ENCODE results near the gene NUDT14.

DNA sequence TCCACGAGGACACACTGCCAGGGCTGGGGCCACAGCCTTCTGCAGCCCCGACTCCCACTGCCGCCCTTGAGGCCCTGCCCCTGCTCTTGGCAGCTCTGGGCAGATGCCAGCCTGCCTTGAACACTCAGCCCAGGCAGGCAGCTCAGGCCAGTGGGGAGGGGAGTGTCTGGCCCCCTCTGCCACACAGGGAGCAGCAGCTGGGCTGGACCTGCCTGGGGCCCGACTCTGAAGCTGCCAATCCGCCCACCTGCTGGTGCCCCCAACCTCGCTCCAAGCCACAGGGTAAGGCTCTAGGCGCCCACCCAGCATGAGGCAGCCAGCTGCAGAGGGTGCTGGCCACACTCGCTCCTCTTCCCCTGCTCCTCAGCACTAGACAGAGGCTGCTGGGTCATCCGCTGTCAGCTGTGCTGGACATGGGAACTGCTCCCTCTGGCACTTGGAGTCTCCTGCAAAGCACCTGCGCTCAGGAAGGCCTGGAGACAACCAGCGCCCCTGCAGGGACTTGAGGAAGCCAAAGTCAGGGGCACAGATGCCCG, 24.6 kb upstream of the NUDT14 start:
- no peak for TF ChIP-seq ZNF274 (IDR thresholded peaks at IDR 0.05; ENCODE audit: low read depth, low read length)
- no peak for TF ChIP-seq YY1 (IDR thresholded peaks at IDR 0.05; ENCODE audit: insufficient read depth, insufficient read length)
- no peak for TF ChIP-seq SUZ12 (IDR thresholded peaks at IDR 0.05; ENCODE audit: extremely low read depth, insufficient read depth, insufficient read length)
